HG02884 (cell line): ENCODE results near the gene MIER2.

ENCODE experiments used
- ATAC-seq: cut with Tn5 transposase; IDR thresholded peaks from one replicate; pipeline ENCODE4 v1.9.1; 2021; ENCODE audit warnings: mild to moderate bottlenecking, moderate library complexity; ENCODE audit not compliant: unreplicated experiment

Gene MIER2

DNA sequence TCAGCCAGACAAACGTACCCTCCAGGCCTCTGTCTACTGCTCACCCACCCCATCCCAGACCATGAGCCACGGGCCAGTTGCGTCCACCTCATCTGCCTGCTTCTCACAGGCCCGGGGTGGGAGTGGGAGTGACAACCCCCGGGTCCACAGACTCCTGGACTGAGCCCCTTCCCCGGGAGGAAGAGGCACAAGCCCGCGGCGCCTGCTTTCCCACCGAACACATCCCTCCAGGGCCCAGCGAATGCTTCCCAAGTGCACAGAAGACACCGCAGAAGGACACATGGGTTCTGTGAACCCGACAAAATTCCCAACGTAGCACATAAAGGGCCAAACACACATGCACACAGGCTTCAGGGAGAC is 35.4 kb downstream of the MIER2 start:
- ATAC-seq = no peak

DNA sequence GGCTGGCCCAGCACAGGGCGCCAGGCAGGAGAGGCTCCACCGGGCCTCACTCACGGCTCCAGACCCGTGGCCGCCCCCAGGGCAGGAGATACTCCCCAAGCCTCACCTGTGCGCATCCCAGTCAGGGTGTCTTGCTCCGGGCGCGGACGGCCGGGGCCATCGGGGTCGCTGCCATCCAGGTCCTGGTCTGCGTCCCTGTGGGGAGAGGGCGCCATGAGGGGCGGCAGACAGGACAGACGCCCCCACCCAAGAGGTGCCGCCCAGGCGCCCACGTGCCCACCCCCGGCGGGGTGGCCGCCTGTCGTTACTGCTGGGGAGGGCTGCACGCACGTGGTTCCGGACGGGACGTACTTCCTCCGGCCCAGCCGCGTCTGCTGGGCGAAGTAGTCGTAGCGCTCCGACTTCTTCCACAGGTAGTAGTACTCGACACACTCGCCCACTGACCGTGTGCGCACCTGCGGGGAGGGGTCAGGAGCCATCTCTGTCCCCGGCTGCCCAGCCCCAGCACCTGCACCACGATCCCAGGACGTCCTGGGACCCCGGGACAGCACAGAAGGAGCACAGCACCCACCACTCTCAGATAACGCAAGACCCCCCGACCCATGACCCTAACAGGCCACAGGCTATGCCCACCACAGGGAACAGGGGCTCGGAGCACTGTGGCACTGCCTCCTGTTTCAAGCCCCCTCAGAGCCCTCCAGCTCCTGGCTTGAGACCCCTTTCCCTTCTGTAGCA is 36.0 kb downstream of the MIER2 start:
- ATAC-seq = no peak

- ATAC-seq = no peak
Measured at GRCh38 chr19:307793-308420, 36.7 kb downstream of the MIER2 start.

GRCh38 chr19:307111-307531 is 37.5 kb downstream of the MIER2 start:
- no peak for ATAC-seq

GRCh38 chr19:306151-306900 is 38.3 kb downstream of the MIER2 start:
- ATAC-seq = no peak

DNA sequence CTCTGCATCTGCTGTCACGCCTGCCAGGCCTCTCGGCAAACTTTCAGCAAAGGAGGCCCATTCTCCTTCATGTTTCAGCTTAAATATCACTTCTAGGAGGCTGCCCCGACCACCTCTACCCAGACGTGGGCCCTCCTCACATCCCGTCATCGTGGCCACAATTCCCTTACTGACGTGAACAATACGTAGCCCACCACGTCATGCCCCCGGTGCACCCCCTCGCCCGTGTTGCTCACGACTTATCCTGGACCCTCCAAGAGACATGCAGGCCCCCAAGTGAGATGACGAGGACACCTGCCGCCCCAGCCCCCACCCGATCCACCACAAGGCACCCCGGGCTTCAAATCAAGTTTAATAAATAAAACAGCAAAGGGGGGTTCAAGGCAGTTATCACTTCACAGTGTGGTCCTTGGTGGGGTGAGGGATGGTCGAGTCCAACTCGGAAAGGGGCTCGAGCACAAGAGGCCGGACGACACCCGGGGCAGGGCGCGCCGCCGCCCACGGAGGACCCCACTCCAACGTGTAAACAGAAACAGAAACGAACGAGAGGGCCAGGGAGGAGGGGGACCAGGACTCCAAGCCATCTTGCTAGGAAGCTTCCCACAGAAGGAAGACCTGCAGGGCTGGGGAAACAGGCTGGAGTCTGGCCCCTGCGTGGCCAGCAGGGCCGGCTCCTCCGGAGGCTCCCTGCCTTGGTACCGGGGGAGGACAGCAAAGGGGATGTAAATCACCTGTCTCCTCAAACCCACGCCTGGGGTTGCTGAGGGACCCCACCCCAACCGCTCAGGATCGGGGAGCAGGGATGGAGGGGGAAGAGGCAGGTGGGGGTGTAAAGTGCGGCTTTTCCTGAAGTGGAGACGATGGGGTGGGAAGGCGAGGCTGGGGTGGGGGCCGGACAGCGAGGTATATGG is 39.1 kb downstream of the MIER2 start:
- no peak for ATAC-seq

GRCh38 chr19:296476-297225 is 47.9 kb downstream of the MIER2 start:
- no peak for ATAC-seq

DNA sequence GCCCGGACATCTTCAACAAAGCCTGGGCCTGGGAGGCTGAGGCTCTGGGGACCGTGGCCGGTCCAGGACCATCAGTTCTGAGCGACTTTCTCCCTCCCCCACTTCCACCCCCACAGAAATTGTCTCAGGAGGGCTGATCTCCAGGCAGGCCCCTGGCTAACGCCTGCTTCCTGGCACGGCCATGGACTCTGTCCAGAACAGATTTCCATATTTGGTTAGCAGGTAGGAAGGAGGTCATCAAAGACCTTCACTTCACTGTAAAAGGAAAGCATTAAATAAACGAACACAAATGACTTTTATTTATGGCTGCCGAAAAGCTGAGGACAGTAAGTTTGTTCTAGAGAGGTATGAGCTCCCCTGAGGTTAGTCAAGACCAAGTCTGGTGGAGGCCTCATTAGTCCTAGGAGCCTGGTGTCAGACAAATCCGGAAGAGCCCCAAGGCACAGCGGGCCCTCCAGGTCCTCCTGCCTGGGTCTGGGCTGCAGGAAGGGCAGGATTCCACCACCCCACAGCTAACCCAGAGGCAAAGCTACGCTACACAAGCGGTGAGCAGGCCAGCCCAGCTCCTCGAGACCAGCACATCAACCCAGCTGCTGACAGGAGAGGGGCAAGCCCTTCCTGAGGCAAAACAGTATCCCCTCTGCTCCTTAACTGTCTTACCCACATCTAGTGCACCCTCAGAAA is 48.8 kb downstream of the MIER2 start:
- ATAC-seq = no peak

DNA sequence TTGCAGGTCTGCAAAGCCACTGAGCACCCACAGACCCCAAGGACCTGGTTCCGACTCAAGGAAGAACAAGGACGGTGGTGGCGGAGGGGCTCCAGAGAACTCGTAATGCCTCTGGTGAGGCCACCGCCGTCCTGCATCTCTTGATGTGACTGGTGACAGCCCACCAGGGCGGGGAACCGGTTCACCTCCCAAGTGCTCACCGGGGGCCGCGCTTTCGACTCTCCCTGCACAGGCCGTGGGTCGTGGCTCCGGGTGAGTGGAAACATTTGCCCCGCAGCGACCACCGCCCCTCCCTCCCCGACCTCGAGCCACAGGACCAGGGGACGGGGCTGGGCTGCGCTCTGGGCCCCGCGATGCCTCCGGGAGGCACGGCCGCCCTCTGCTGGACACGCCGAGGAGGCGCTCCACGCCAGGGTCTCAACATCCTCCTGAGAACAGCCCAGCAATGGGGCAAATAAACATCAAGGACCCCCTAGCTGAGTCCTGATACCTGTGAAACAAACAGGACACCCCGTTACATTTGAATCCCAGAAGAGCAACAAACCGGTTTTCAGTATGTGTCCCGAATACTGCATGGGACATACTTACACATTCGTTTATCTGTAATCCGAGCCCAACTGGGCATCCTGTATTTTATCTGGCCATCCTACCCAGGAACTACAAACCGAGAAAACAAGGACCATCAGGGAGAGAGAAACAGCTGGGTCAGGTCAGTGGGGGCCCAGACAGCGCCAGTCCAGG is 49.5 kb downstream of the MIER2 start:
- ATAC-seq = no peak

DNA sequence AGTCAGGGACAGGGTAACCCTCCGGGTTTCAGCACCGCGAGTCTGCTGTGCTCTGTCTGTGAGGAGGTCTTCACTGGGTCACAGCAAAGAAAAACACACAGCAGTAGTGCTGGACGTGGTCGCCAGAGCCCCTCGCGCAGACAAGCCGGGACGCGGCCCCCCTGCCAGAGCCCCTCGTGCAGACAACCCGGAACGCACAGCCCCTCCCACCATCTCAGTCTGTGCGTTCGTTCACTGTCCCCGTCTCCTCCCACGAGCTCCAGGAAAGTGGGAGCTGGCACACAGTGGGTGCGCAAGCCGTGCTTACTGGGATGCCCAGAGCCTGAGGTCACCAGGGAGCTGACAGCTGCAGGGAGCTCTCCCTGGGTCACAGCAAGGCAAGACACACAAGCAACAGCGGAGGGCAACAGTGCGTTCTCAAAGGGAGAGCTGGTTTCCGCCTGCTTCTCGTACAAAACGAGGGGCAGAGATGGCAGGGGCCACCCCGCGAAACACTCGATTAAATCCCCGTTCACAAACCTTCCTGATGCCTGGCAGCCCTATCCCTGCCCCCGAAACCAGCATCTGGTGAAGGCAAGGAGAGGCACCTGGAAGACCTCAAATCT is 50.2 kb downstream of the MIER2 start:
- no peak for ATAC-seq

DNA sequence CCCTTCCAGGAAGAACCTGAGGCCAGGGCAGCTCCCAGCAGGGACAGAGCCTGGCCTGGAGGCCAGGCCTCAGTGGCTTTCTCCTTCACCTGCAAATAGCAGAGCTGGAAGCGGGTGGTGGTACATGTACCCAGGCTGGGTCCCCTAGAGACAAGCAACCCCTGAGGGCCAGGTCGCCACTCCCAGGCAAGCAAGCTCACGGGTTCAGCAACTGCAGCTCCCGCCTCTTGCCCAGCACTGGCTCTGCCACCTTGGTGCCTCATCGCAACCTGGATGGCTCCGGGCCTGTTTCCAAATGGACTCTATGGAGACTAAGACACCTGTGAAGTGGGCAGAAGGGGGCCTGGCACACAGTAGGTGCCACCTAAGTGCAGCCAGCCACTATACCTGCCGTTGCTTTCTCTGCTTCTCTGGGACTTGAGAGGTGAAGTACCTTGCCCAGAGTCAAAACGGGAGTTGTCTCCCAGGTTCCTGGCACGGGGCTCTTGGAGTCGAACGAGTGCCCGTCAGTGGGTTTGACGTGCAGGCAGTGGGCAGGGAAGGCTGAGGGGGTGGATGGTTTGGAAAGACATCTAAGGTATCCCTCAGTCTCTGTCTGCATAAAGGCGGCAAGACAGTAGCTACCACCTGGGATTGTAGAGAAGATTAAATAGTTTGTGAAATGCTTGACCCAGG is 51.0 kb downstream of the MIER2 start:
- no peak for ATAC-seq

GRCh38 chr19:292951-293350 is 51.6 kb downstream of the MIER2 start:
- no peak for ATAC-seq

DNA sequence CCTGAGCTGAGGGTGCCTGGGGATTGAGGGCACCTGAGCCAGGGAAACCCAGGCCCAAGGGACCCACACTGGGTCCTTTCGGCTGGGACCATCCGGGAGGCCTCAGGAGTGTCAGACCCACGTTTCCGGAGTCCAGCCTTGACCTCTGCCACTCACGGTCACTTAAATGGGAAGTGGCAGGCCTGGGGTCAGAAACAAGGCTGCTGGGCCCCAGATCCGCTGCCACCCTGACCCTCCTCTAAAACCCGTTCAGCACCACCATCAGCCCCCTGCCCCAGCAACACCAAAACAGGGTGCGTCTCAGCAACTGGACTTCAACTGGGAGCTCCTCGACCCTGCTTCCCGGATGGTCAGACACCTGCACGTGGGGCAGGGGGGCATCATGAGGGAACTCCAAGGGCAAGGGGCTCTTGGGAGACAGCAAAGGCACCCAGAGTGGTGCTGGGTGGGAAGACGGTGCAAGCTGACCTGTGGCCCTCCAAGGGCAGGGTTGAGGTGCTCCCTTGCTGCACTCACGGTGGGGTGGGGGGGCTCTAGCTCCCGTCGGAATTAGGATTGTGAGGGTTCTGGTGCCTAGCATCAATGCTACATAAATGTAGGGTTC is 52.2 kb downstream of the MIER2 start:
- ATAC-seq = no peak

DNA sequence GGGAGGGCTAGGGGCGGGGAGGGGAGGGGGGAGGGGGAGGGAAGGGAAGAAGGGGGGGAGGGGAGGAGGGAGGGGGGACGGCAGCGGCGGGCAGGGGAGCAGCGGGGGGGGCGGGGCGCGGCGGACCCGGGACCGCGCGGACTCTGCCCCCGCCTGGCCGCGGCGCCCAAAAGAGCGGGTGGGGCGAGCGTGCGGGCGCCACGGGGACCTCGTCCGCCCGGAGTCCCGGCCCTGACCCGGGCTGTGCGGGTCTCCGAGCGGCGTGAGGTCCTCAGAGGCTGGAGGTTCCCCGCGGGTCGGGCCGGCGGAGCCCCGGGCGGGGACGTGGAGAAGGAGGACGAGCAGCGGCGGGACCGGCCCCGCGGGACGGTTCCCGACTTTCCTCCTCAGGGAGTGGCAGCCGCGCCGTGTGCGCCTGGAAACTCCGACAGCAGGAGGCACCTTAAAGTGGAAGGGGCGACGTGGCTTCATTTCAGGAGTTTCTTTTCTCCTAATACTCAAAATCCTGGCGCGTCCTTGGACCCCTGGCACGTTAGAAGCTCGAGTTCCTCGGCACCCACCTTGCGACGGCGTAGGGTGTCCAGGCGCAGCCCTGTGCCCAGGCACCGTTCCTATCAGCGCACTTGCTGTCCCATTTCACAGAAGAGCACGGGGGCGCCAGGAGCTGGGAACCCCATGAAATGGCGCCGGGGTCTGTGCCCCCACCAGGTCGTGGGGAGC is 52.9 kb downstream of the MIER2 start:
- ATAC-seq = no peak

- no peak for ATAC-seq
Measured at GRCh38 chr19:291006-291521, 53.5 kb downstream of the MIER2 start, which contains the start of gene PLPP2. PLPP2 (minus strand) TSS chr19:291403; CDS start chr19:291336, 67 bp downstream.

GRCh38 chr19:290372-291005 is 54.1 kb downstream of the MIER2 start:
- ATAC-seq = no peak
